H1 (cell line): ENCODE data around the gene NSUN7.

Source experiments
- BCL11A ChIP-seq, 2 experiments: IDR thresholded peaks; one replicate each; pipeline ENCODE4 v1.6.1; 2011; ENCODE audit warnings: low read depth in 2 of 2, low read length in 2 of 2, mild to moderate bottlenecking in 2 of 2
- CHD7 ChIP-seq: fragments of 300-600 bp; sonication (generic); IDR thresholded peaks from 2 replicates; pipeline ENCODE4 v1.7.1; 2012; ENCODE audit warnings: low read length, moderate library complexity, mild to moderate bottlenecking, inconsistent platforms; ENCODE audit not compliant: insufficient replicate concordance
- CTCF ChIP-seq, 3 experiments: IDR thresholded peaks; 1 replicate in 2 of 3; 2 replicates in 1 of 3; pipeline versions ENCODE4 v1.5.1 to v1.6.1; 2011; ENCODE audit warnings: low read length in 3 of 3, mild to moderate bottlenecking in 3 of 3, inconsistent platforms in 2 of 3, low read depth in 1 of 3, moderate library complexity in 1 of 3; ENCODE audit not compliant: insufficient read depth in 1 of 3; ENCODE audit errors: control extremely low read depth in 1 of 3
- EZH2 ChIP-seq: fragments of 200-600 bp; sonication (generic); IDR thresholded peaks from 2 replicates; pipeline ENCODE4 v1.7.1; 2012; ENCODE audit warnings: low read depth, mild to moderate bottlenecking, moderate library complexity, low read length, inconsistent platforms; ENCODE audit not compliant: severe bottlenecking
- GABPA ChIP-seq: IDR thresholded peaks from 2 replicates; pipeline ENCODE4 v1.6.1; 2011; ENCODE audit warnings: mild to moderate bottlenecking, low read length, moderate library complexity, borderline replicate concordance; ENCODE audit not compliant: insufficient read depth
- KDM1A ChIP-seq: fragments of 200-600, 300-600 bp; sonication (generic); IDR thresholded peaks from 2 replicates; pipeline ENCODE4 v1.7.1; 2016; ENCODE audit warnings: mild to moderate bottlenecking, low read length, borderline replicate concordance
- MAX ChIP-seq: IDR thresholded peaks from 2 replicates; pipeline ENCODE4 v1.6.1; 2012; ENCODE audit warnings: inconsistent platforms
- POLR2AphosphoS5 ChIP-seq: IDR thresholded peaks from 2 replicates; pipeline ENCODE4 v1.6.1; 2011; ENCODE audit warnings: low read depth, low read length
- RXRA ChIP-seq: IDR thresholded peaks from 2 replicates; pipeline ENCODE4 v1.6.1; 2011; ENCODE audit warnings: low read depth, mild to moderate bottlenecking, low read length, moderate library complexity; ENCODE audit not compliant: insufficient read depth
- TCF12 ChIP-seq: IDR thresholded peaks from 2 replicates; pipeline ENCODE4 v1.6.1; 2011; ENCODE audit warnings: low read depth, mild to moderate bottlenecking, low read length

- no peak for TF ChIP-seq CTCF (IDR thresholded peaks at IDR 0.05; ENCODE audit: control extremely low read depth in 1 of 3, insufficient read depth in 1 of 3, low read depth in 1 of 3, low read length in 3 of 3)
- TF ChIP-seq EZH2 = no peak
- no peak for TF ChIP-seq BCL11A (IDR thresholded peaks at IDR 0.05; ENCODE audit: low read depth in 2 of 2, low read length in 2 of 2)
- TF ChIP-seq MAX = no peak
- TF ChIP-seq POLR2AphosphoS5 = no peak
- TF ChIP-seq RXRA = no peak
- TF ChIP-seq CHD7 = no peak
- no peak for TF ChIP-seq KDM1A
- no peak for TF ChIP-seq GABPA
- TF ChIP-seq TCF12 = no peak
Observed at GRCh38 chr4:40832175-40832574, 82.4 kb downstream of the NSUN7 start.
